ENCODE measurements around the gene EIF3A. TPM values are rescaled to one million over a fixed set of nuclear protein-coding genes. Genes with fewer than 3 reads are reported as not detected.

Gene EIF3A
- 113 and 141 TPM in 2 replicates for total RNA-seq

DNA sequence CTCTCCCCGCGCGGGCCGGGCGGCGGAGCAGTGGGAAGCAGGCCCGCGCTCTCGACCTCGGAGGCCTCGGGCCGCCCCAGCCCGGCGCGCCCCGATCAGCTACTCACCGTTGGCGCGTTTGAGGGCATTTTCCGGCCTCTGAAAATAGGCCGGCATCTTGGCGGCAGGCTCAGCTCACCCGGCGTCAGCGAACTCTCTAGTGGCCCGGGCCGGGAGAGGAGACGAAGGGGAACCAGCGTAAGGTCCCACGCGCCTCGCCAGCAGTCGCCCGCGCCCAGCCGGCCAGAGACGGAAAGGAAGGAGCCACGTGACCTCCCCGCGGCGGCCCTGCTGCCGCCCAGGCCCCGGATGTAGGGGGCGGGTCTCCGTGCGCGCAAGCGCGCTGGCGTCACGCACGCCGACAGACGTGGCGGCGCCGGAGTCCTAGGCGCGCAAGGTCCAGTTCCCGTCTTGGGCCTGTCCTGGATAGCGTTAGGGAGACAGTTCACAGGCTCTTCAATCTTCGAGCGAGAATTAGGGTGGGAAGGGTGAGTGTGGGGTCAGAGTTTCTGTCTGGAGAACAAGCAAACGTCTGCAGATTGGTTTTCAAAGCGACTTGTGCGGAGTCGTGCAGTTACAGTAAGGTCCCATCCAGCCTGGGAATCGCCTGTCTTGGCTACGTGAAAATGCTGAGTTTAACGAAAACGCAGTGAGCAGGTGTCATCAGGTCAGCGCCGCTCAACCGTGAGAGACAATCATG, at the start of gene EIF3A:
EIF3A (minus strand) TSS at position 297 of the 739 bp plus-strand sequence; CDS start at position 156, 141 bp downstream.

DNA sequence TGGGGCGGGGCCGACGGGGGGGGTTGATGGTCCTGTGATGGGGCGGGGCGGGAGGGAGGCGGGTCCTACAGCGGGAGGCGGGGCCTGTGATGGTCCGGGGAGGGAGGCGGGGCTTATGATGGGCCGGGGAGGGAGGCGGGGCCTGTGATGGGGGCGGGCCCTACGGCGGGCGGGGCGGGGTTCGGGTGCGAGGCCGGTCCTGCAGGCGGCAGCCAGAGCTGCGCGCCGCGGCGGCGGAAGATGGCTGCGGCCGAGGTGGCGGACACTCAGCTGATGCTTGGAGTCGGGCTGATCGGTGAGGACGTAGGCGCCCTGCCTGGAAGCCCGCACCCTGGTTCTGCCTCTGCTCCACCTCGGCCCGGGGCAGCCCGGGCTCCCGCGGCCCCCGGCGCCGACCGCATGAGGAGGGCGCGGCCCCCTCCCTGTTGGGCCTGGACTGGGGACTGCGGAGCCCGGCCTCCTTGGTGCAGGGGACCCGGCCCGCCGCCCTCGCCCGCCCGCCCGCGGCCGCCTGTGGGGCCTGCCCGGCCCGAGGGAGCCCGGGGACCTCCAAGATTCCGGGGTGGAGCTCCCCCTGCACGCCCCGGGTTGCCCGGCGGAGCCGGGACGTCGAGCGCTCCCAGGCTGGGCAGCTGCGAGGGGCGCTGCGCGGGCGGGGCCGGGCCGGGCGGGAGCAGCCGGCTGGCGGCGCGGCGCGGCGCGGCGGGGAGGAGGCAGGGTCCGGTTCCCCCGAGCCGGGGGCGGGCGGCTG, 23.5 kb upstream of the EIF3A start, which contains the start of gene DENND10:
DENND10 (plus strand) TSS at position 211 of the 751 bp plus-strand sequence; CDS start at position 241, 30 bp downstream.

GRCh38 chr10:119029613-119030420, 50.8 kb downstream of the EIF3A start, which contains the start of gene NANOS1:
TSS of gene NANOS1 (plus strand) at chr10:119029714. CDS start at chr10:119029802, 88 bp downstream.

Small RNA genes within 50 kb of the gene (small RNA-seq; reads per million reads assigned to genes)
- gene AL355598.1 (not detected), gene RF00413 (0.08 reads per million), gene SNORA19 (0.13 reads per million)

Other genes with a start within 250 kb of the EIF3A start
- gene NANOS1, start 51.1 kb downstream of the EIF3A start, total RNA-seq = 0.48 and 0.65 TPM in 2 replicates
- 58.1 and 67.7 TPM in 2 replicates for gene DENND10, start 23.3 kb upstream of the EIF3A start, total RNA-seq
- 14.4 and 14.7 TPM in 2 replicates for gene SFXN4, start 84.9 kb upstream of the EIF3A start, total RNA-seq
- 130 and 171 TPM in 2 replicates for gene PRDX3, start 98.0 kb upstream of the EIF3A start, total RNA-seq
- 34.3 and 43.5 TPM in 2 replicates for gene GRK5, start 126.8 kb upstream of the EIF3A start, total RNA-seq

Data from vein endothelial cell (primary cell).